ENCODE results near the gene CD47.

DNA sequence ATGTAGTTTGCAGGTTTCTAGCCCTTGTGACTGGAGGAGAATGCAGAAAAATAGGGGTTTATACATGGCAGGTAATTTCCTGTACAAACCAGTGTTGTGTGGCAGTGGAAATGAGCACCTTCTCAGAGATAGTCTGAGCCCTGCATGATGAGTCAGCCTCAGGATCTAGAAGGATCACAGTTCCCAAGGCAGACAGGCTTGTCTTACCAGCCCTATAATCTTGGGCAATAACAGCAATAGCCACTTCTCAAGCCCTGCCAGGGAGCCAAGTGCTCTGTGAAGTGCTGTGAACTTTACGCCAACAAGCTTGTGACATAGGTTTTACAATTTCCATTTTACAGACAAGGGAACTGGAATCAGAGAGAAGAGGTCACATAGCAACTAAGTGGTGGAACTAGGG, 89.4 kb downstream of the CD47 start:
- no peak for TF ChIP-seq POLR2AphosphoS5 (IDR thresholded peaks at IDR 0.05; ENCODE audit: borderline replicate concordance, low read depth, low read length)
- no peak for TF ChIP-seq EZH2 (IDR thresholded peaks at IDR 0.05)
- no peak for TF ChIP-seq FOXP2 (optimal IDR thresholded peaks at IDR 0.05; ENCODE audit: control extremely low read depth, extremely low read length, insufficient read depth)
